Activated T-cell treated with anti-CD3 and anti-CD28 coated beads for 1 hour (primary cell): ENCODE measurements around the gene PIP5KL1.

Experiments
- DNase-seq: peaks from one replicate; pipeline ENCODE4 v3.0.0-alpha.2; 2020; ENCODE audit warnings: low read depth

The PIP5KL1 gene

DNA sequence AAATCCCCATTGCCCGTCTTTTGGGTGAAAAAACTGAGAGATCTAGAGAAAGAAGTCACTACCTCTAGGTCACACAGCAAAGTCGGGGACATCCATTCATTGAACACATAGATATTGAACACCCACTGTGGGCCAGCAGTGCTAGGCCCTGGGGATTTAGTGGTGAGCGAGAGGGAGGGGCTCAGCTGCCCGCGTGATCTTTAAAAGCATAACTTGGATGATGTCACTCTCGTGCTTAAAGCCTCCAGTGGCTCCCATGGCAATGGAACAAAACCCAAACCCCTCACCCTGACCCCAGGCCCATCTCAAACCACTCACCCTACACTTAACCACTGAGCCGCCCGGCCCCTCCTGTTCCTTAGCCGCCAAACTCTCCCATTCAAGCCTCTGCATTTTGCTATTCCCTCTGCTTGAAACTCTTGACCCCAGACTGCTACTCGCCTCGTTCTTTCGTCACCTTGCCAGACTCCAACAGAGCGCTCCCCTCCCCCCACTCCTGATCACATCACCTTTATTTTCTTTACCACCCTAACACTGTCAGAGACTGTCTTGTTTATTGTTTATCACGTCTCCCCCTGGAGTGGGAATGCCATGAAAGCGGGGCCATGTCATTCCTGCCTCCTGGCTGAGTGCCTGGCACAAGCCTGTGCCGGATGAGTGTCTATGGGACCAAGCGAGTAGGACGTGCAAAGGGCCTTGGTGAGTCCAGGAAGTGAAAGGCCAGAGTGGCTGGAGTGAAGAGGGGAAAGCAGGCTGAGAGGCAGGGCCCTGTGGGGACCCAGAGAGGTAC, 710 bp upstream of the PIP5KL1 start:
- no peak for DNase-seq

GRCh38 chr9:127929625-127929979, 975 bp downstream of the PIP5KL1 start:
- no peak for DNase-seq

GRCh38 chr9:127928676-127929624, 1.6 kb downstream of the PIP5KL1 start:
- no peak for DNase-seq

- DNase-seq = no peak
Observed at GRCh38 chr9:127927988-127928675, 2.4 kb downstream of the PIP5KL1 start.

GRCh38 chr9:127927201-127927987, 3.2 kb downstream of the PIP5KL1 start:
- peak; percentile 70 for DNase-seq

DNA sequence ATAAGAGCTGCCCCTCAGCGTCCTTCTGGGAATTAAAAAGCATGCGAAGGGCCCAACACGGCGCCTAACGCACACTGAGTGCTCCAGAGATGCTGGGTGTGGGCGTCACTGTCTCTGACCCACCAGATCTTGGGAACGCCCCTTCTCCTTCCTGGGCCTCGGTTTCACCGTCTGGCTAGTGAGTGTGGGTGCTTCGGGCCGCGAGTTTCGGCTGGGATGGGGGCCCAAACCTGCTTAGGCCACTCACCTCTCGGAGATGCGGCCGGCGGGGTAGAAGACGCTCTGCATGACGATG, 3.7 kb downstream of the PIP5KL1 start:
- DNase-seq = no peak

DNA sequence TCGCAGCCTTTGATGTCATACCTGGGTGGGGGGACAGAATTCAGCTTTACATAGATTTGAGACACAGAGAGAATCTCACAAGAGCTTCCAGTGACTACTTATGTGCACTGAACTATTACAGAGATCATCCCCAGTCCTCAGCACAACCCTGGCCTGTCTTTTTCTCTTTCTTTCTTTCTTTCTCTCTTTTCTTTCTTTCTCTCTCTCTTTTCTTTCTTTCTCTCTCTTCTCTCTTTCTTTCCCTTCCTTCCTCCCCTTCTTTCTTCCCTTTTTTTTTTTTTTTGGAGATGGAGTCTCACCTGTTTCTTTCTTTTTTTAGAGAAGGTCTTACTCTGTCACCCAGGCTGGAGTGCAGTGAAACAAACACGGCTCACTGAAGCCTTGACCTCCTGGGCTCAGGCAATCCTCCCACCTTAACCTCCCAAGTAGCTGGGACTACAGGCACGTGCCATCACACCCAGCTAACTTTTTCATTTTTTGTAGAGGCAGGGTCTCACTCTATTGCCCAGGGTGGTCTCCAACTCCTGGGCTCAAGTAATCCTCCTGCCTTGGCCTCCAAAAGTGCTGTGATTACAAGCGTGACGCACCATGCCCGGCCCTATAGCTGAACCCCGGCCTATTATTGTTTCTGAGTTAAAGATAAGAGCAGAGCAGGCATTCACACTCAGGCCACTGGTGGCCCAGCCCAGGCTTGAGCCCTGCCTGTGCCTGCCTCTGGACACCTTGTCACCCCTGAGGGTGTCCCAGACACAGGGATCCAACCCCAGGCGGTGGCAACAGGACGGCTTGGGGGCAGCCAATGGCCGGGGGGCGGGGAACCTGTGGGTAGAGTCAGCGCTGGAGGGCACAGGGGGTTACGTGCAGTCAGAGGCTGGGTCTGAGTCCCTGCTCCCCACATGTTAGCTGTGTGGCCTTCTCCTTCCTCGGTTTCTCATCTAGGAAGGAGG, 4.3 kb downstream of the PIP5KL1 start:
- no peak for DNase-seq

GRCh38 chr9:127924736-127925444, 5.7 kb downstream of the PIP5KL1 start:
- DNase-seq = no peak

DNA sequence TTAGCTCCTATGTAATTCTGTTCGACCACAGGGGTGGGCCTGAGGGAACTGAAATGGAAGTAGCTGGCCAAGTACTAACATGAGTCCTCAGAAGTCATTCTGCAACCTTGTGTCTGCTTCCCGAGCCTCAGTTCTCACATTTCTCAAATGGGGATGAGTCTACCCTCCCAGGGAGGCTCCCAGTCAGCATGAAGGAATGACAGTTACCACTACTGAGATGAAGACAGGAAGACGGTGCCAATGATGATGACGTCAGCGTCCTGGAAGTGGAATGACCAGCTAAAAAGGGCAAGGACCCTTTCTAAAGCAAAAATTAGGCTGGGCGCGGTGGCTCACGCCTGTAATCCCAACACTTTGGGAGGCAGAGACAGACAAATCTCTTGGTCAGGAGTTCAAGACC, 6.8 kb downstream of the PIP5KL1 start:
- DNase-seq = no peak

DNA sequence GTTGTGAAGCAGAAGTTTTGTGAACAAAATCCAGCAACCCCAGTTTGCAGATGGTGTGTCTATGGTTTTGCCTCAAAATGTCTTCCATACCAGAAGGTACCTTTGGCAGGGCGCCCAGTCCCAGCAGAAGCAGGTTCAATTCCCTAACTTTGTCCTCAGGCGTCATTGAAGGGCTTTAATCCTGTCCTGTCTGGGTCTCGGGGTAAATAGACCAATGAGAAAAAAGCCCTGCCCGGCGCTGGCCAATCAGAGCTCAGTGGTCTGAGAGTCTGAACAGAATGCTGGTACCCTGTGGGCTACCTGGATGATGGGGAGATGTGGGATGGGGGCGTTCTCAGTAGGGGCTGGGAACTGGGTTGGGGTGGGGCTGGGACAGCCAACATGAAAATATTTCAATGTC, 7.5 kb downstream of the PIP5KL1 start:
- DNase-seq = no peak

- peak; percentile 79 for DNase-seq
Observed at GRCh38 chr9:127921557-127922120, 8.9 kb downstream of the PIP5KL1 start.

- no peak for DNase-seq
Observed at GRCh38 chr9:127920794-127921193, 9.8 kb downstream of the PIP5KL1 start.

- no peak for DNase-seq
Observed at GRCh38 chr9:127919253-127919815, 11.2 kb downstream of the PIP5KL1 start.

GRCh38 chr9:127918183-127919107, 12.1 kb downstream of the PIP5KL1 start:
- no peak for DNase-seq

DNA sequence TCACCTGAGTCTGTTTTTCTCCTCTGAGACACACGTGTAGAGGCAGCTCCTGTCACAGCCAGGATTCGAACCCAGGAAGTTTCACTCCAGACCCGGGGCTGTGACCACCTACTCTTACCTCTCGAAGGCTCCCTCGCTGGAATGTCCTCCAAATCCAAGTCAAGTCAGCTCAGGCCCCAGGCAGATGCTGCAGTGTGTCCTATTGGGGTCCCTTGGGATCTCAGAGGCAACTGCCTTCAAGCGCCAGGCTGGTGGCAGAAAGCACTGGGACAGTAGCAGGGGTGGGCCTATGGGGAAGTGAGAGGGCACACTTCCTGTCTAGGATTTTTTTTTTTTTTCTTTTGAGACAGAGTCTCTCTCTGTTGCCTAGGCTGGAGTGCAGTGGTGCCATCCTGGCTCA, 13.0 kb downstream of the PIP5KL1 start:
- no peak for DNase-seq

GRCh38 chr9:127916720-127917581, 13.6 kb downstream of the PIP5KL1 start, which contains the start of gene ST6GALNAC4:
TSS of gene ST6GALNAC4 (minus strand) at chr9:127917041. CDS start at chr9:127916419, 622 bp downstream.
- DNase-seq = peak; percentile 94
